HG02970 (cell line): Measurements from ENCODE around the gene ZFP92.

Source experiments
- ATAC-seq: cut with Tn5 transposase; IDR thresholded peaks from one replicate; pipeline ENCODE4 v1.9.1; 2021; ENCODE audit warnings: mild to moderate bottlenecking, moderate library complexity, moderate number of reproducible peaks; ENCODE audit not compliant: unreplicated experiment, low FRiP score

Gene ZFP92

DNA sequence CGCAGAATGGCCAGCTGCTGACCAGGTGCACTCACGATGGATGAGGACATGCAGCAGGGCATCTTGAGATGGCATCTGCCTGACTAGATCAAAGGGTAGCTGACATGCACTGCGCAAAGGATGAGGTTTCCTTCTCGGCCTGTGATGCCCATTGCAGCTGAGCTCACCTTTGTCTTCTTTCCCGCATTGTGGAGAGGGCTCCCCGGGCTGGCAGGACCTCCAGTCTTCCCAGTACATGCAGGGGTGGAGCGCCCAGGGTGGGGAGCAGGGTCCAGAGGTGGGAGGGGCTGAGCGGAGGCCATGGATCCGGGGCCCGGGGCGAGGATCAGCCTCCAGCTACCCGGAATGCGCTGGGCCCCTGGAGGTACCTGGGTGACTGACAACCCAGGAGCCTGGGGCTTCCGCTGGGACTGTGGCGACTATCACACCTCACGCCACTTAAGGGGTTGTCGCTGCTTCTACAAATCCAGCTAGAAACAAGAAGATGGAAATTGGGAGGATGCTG lies 22.6 kb downstream of the ZFP92 start:
- ATAC-seq: no peak

DNA sequence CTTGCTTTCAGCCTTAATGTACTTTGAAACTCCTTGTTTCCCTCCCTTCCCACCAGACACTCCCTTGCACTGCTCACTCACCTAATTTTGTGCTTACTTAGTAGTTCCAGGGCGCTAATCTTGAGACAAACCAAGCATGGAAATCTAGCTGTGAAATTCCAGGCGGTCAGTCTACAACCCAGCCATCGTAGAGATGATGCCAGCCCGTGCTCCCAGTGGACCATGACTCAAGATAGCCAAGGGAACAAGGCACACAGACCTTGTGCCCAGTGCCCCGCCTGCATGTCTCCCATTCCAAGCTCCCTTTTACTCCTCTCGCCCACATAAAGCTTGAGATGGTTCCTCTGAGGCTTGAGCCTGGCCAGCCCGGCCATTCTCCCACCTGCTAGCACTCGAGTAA lies 23.5 kb downstream of the ZFP92 start:
- ATAC-seq: no peak

DNA sequence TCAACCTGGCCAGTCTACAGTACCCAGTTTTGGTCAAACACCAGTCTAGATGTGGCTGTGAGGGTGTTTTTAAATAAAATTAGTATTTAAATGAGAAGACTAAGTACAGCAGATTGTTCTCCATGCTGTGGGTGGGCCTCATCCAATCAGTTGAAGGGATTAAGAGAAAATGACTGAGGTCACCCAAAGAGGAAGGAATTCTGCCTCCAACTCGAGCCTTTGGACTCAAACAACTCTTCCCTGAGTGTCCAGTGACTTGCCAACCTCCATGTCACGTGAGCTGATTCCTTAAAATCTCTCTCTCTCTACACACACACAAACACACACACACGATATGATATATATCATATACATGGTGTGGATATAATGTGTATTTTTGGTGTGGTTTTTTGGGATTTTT lies 24.6 kb downstream of the ZFP92 start:
- no peak for ATAC-seq

DNA sequence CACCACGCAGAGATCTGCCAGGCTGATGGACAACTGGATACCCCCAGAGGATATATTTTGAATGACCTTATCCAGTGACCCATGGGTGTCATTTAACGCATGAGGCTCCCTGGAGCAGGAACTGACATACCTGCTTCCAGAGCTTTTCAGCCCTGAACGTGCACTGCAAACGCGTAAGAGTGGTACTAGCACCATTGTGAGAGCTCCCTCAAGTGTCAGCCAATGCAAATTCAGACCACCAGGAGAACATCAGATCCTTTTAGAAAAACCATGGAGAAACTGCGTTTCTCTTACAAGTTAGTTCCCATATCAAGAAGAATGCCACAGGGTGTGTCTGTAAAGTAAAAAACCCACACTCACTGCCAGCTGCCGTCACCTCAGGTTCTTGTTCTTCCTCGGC lies 27.3 kb downstream of the ZFP92 start:
- no peak for ATAC-seq

DNA sequence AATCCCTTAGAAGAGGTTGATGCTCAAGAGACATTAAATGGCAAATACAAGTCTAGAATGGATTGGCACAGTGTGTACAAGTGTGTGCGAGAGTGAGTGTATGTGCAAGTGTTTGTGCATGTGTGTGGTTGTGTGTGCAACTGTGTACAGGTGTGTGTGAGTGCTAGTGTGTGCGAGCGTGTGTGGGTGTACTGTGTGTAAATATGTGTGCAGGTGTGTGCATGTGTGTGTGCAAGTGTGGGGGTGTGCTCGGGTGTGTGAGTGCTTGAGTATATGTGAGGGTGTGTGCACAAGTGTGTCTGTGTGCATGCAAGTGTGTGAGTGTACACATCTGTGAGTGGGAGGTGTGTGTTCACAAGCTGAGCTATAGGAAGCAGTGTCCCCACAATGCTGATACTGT lies 28.7 kb downstream of the ZFP92 start:
- ATAC-seq: no peak

DNA sequence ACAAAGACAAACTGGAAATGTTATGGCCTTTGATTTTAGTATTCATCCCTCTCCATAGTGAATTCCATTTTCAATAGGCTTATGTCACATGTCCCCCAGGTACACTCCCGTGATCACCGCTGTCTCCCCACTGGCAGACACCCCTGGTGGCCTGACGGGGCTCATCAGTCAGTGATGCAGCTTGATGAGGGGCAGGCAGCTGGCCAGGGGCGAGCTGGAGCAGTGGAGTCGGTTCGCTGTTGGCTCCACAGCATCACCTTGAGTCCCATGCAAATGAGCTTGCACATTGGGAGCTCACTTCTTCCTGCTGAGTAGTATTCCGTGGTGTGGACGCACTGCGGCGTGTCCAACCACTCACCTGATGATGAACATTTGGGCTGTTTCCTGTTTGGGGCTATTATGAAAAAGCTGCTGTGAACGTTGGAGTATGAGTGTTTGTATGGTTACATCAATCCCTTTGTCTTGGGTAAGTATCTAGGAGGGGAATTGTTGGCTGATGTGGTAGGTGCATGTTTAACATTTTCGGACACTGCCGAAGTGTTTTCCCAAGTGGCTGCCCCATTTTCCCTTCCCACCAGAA lies 29.4 kb downstream of the ZFP92 start:
- no peak for ATAC-seq

DNA sequence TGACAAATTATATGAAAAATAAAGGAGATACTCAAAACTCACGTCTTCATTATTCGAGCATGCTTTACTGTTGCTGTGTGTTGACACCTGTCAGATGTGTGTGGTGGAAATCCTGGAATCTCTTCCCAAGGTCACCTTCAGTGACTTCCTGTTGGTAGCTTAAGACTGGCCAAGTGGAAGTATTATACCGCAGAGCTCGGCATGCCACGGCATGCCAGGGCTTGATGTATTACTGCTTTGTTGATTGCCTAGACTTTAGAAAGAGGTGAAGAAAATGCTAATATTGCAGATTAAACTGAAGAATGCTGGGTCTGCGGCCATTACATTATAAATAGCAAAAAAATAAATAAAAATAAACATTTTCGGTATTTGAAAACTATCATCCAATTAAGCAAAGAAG lies 30.0 kb downstream of the ZFP92 start:
- ATAC-seq: no peak

DNA sequence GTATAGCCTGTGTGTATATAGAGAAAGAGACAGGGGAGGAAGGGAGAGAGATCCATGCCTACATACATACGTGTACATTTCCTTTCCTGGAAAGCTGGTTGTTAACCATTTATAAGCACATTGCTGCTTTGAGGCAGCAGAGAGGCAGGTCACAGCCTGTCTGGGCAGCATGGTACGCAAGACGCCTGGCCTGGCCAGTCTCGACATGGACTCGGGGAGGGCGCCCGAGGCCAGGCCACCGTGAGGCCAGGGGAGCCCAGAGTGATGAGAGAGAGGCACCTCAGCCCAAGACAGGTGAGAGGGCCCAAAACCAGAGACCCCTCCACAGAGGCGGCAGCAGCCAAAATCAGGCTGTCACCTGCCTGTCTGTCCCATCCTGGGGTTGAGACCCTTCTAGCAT lies 30.7 kb downstream of the ZFP92 start:
- no peak for ATAC-seq

DNA sequence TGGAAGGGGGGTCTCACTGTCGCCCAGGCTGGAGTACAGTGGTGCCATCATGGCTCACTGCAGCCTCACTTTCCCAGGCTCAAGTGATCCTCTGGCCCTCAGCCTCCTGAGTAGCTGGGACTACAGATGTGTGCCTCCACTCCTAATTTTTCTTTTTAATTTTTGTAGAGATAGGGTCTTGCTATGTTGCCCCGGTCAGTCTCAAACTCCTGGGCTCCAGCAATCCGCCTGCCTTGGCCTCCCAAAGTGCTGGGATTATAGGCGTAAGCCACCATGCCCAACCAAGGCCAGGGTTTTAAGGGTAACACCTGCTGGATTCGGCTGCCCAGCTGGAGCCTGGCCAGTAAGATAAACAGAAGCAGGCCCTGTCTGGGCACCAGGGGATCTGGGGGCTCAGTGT lies 31.2 kb downstream of the ZFP92 start:
- no peak for ATAC-seq

DNA sequence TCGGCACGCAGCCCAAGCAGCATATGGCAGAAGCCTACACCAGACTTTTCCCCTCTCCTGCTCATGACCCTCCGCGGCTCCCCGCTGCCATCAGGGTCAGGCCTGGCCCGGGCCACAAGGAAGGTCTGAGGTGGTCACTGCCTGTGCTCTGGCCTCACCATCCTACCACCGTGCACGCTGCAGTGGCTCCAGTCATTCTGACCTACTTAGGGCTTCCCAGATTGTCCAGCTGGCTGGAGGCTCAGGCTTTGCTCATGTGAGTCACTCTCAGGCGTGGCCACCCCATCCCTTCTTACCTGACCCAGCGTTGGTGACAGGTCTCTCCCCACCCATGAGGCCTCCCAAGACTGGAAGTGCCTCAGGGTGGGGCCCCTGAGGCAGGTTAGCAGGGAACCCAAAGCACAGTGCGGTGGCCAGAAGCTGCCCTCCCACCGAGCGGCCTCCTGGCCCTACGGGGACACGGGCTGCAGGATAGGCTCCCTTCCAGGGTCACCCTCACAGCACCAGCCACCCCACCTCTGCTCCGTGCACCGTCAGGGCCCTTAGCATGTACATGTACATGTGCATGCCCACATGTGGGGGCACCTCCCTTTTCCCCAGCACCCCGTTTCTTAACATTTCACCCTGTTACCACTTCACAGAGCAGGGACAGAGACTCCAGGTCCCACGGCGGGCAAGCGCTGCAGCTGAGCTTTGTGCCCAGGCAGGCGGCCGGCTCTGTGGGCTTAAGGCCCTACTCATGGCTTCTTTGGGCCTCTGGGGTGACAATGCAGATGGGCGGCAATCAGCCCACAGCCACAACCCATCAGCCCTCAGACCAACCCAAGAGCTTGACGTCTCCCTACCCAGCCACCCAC lies 32.4 kb downstream of the ZFP92 start:
- no peak for ATAC-seq

DNA sequence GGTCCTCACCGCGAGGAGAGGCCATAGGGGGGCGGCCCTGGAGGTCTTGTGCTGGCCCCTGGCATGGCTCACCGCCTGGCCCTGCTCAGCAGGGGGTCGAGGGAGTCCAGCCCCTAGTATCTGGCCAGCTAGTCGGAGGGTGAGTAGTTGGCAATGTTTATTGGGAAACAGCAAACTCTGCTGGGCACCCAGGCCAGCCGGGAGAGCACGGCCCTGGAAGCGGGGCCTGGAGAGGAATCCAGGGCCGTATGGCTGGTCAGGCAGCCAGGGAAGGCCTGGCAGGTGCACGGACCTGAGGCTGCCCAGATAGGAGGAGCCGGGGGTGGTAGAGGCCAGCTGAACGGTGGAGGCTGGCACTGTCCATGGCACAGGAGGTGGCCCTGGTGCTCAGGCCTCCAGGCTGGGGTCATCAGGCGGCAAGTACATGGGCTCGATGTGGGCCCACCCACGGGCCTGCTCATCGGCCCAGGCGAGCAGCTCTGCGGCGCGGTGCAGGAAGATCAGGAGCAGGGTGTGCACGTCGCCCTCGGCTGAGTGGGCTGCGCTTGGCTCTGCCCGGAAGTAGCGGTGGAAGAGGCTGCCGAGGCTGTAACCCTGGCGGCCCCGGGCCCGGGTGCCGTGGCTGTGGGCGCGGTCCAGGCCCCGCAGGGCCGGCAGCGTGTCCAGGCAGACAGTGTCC lies 33.2 kb downstream of the ZFP92 start:
- ATAC-seq: no peak

DNA sequence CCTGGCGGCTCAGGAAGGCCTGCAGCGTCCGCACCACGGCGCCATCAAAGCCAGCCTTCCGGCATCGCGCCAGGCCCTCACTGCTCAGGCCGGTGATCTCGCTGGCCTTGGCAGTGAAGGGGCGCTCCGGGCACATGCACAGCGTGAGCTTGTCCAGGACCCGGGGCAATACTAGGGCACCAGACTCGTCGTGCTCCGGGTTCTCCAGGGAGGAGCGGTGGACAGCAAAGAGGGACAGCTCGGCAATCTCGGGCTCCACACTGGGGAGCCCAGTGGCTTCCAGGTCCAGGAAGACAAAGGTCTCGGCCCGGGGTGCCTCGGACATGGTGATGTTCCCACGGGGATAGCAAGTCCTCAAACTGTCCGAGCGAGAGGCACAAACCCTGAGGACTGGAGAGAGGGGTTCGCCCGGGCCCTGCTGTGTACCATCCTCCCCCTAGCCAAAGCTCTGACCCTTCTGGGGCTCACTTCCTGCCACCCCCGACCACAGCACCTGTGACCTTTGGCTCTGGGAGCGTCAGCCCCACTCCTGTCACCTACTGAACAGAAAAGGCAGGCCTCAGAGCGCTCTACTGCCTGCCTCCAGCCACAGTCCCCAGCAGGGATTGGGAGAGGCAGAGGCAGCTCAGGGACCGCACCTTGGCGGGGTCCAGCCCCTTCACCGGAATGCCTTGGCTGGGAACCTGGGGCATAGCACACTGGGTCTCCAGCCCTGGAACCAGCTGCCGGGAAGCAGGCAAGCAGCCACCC lies 34.0 kb downstream of the ZFP92 start:
- no peak for ATAC-seq

DNA sequence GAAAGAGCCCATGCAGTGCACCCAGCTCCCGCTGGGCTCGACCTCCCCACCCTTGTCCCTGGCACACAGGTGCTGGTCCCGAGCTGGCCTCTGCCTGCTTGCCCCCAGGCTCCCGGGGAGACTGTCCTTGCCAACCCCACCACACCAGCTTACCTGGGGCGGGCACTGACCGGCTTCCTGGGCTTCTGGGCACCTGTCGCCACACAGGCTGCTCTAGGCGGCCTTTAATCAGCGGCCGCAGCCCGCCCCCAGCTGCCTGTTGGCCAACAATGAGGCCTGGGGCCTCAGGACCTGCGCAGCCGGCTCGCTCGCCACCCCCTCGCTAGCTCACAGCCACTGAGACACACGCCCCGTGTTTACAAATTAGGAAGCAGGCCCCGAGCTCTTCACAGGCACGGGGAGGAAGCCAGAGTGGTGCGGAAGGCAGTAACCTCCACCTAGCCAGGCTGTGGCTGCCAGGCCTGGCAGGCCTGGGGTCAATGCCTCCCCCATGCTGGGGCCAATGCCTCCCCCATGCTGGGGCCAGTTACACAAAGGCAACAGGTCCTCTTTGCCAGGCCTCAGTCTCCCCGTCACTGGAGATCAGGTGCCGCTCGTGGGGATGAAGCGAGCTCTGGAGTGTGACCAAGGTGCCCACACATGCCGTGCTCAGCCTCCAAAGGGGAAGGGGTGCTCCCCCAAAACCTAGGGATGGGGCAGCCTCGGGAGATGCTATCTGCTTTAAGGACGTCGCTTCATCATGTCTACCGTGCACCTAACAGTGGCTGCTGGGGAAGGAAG lies 34.8 kb downstream of the ZFP92 start, which contains the start of gene TREX2:
TSS of gene TREX2 (minus strand) at position 201 of the 780 bp plus-strand sequence. CDS start 626 bp downstream, outside the sequence.
- ATAC-seq: no peak

DNA sequence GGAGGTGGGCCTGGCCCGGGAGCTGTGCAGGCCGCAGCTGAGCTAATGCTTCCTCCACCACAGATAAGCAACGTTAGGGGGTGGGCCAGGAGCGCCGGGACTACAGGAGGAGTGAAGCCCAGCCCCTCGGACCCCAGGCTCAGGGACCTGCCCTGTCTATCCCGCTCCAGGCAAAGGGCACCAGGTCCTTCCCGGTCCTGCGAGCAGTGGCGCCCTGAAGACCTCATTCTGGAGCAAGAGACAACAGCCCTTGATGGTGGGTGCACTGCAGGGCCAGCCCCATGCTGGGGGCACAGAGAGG lies 35.3 kb downstream of the ZFP92 start:
- ATAC-seq: no peak

DNA sequence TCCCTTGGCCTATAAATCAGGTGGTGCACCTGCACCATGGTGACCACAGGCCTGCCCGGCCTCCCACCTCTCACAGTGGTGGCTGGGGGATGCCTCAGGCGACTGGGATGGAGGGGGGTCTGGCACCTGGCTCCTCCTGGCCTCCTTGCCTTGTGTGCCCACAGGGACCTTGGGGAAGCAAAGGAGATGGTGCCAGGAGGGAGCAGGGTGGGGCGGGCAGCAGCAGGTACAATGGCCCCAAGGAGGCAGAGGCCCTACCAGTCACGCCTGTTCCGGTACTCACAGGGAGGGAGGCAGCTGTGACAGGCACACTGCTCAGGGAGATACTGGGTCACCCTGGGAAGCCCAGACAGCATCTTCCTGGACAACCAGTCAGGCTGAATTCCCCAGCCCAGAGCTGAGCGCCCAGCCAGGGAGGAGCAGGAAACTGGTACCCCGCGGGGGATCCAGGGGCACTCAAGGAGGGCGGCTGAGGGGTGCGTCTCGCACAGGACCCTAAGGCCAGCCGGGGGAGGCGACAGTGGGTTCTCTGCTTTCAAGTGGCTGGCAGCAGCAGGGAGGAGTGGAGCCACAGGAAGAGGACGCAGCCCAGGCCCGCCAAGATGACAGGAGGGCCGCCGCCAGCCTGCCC lies 35.8 kb downstream of the ZFP92 start:
- ATAC-seq: no peak

DNA sequence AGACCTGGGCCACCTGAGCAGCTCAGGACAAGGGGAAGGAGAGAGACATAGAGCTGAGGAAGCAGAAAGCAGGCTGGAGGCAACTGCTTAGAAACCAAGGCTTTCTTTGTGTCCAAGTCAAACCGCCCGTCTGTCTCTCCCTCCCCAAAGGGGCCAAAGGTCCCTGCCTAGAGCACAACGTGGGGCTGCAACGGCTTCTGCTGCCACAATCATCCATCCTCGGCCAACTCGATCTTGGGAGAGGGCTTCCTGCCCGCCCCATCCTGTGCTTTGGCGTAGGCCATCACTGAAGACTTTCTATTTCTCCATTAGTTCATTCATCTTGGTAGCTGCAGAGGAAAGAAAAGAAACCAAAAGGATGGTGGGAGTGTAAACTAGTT lies 36.3 kb downstream of the ZFP92 start:
- ATAC-seq: no peak

DNA sequence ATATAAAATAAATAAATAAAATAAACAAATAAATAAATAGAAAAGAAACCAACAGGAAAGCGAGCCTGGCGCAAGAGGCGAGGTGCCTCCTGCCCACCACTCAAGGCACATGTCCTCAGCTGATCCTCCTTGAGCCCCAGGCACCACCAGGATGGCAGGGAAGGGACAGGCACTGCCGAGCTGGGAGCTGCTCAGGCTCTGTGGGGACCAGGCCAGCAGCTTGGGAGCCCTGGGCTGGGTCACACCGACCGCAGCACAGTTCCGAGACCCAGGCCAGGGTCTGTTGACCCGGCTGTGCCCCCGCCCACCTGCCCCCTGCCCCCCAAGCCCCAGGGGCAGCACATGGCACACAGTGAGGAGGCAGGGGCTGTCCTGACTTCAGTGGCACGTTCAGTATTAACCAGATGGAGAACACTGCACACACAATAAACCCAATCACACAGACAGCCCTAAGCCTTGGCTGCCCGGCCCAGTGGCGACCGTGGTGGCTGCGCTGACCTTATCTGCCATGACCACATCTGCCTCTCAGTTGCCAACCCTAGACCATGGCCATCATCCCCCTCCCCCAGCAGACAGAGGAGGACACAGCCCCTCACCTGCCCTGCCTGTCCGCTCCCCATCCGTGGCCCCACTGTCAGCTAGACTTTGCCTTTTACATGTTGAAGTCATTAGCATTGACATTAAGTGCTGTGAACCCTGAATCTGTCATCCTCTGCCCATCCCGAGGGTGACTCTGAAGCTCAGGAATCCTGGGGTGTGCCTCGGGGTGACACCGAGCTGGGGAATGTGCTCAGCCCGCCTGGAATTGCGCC lies 37.5 kb downstream of the ZFP92 start:
- no peak for ATAC-seq

DNA sequence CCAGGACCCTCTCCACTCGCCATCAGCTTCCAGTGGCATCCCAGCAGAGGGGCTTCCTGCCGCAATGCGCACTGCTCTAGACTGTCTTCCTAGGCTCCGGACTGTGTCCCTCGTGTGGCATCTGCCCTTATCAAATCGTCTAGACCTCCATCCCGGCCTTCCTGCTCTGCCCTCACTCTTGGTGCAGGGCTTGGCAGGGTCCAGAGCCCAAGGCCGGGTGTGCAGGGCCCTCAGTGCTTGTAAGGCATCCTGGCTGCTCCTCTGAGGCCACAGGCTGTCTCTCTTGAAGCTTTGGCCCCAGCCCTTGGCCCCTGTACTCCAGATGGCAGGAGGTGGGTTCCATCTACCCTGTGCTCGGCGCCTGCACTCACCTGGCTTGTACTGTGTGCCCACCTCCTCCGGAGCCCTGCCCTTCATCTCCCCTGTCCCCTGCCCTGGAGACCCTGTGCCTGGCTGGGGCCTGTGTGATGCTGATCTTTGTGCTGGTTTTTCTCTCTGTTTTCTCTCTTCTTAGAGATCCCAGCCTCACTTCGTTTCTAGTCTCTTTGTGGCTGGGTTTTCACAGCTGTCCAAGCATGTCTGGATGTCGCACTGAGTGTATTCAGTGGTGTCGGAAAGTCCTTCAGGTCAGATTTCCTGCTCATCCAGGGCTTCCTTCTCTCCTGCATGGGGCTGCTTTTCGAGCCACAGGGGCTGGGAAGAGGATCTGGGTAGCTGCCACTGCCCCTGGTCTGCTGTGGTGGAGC lies 38.3 kb downstream of the ZFP92 start:
- ATAC-seq: no peak
